Adrenal gland (tissue), 5 donors: ENCODE measurements around the gene COL19A1.

Experiments
- CTCF ChIP-seq, 6 experiments: fragments of 450-650 bp in 4 of 6; fragments of 200-600 bp in 2 of 6; sonication (generic) in 1 of 6; IDR thresholded peaks; 1 replicate in 5 of 6; 2 replicates in 1 of 6; pipeline versions ENCODE4 v1.5.1 to v1.8.0; 2016 to 2021; ENCODE audit warnings: antibody characterized with exemption in 6 of 6, mild to moderate bottlenecking in 2 of 6, moderate library complexity in 1 of 6
- POLR2A ChIP-seq, 2 donors: fragments of 450-650 bp; IDR thresholded peaks; one replicate each; pipeline ENCODE4 v1.6.1; 2017; ENCODE audit warnings: antibody characterized with exemption in 2 of 2, mild to moderate bottlenecking in 2 of 2, moderate library complexity in 1 of 2
- donor health status: DM: no; HTN: no; CAD: no.

DNA sequence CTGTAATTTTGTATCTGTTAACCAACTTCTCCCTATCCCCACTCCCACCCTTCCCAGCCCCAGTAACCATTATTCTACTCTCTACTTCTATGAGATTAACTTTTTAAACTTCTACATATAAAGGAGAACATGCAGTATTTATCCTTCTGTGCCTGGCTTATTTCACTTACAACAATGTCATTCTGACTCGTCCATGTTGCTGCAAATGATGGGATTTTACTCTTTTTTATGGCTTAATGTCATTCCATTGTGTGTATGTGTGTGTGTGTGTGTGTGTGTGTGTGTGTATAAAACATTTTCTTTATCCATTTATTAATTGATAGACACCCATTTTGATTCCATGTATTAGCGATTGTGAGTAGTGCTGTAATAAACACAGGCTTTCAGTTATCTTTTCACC is 76.1 kb downstream of the COL19A1 start:
- TF ChIP-seq POLR2A (IDR thresholded peaks at IDR 0.05) (no peak), CTCF (IDR thresholded peaks at IDR 0.05) (no peak)
